C1 segment of cervical spinal cord (tissue), 14 donors: ENCODE measurements around the gene HBZ.
"Not testable (repeated sequence)": the region's sequence is repeated elsewhere in the genome, so short reads cannot be mapped to it uniquely, and the experiment has no call there.

ENCODE experiments used
- DNase-seq, 14 donors: peaks; one replicate each; lab custom pipeline; 2025; lab: John Stamatoyannopoulos, UW

The HBZ gene

DNA sequence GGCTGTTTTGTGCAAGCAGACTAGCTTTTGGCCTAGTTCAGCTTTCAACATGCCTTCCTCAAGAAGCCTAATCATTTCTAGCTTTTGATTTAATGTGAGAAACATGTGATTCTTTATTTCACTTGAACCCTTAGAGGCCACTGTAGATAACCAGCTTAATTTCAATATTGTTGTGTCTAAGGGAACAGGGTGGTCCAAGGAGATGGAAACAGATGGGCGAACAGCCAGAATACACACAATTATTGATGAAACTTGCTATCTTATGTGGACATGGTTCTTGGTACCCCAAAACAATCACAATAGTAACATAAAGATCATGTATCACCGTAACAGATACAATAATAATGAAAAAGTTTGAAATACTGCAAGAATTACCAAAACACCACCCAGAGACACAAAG lies 18.7 kb upstream of the HBZ start:
- no peak for DNase-seq

DNA sequence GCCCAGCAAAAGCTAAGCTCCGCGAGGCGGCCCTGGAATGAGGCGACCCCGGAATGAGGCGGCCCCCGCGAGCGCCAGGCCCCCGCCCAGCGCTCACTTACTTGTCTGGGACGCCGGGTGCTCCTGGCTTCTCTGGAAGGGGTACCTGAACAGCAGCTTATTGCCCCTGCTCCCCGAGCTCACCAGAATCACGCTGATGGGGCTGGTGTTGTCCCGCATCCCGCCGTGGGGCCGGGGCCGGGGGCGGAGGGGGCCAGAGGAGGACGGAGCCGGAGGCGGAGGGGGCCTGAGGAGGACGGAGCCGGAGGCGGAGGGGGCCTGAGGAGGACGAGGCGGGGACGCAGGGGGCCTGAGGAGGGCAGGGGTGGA lies 14.4 kb upstream of the HBZ start:
- DNase-seq, result peak in 1 of 14 donors; percentile 29

DNA sequence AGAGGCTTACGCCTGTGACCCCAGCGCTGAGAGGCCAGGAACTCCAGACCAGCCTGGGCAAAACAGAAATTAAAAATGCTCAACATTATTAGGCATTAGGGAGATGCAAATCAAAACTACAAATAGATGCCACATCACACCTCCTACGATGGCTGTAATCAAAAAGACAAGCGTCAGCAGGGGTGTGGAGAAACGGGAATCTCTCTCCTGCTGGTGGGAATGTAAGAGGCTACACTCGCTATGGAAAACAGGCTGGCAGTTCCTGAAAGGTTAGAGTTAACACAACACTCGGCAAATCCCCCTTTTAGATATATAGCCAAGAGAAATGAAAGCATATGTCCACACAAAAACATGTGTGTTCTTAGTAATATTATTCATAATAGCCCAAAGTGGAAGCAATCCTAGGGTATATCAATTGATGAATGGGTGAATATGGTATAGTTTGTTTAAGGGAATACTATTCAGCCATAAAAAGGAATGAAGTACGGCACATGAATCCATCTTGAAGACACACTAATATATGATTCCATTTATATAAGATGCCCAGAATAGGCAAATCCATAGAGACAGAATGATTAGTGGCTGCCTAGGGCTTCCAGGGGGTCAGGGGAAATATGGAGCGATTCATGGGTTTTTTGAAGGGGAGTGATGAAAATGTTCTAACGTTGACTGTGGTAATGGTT lies 12.1 kb upstream of the HBZ start:
- no peak for DNase-seq

DNA sequence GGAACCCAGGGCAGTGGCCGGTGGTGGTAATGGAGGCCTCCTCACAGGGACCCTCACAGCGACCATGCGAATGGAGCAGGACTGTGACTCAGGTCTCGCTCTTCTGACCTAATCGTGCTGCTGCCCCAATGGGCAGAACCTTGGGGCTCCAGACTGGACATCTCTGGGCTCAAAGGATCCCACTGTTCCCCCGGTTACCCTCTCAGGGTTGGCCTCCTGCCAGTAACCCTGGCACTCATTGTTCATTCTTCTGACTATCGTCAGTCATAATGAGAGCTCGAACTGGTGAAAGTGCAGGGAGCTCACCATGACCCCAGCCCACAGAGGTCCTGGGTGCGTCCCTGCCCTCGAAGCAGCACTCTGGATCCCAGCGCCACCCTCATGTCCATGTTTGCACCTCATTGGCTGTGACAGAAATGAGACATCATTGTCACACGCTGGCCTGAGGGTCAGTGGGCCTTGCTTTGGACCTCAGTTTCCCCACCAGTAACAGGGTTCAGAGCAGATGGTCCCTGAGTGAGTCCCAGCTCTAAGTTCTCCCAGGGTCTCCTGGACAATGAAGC lies 10.0 kb upstream of the HBZ start:
- DNase-seq, result peak in 5 of 14 donors; percentile 5 to 31 (median 15)

DNA sequence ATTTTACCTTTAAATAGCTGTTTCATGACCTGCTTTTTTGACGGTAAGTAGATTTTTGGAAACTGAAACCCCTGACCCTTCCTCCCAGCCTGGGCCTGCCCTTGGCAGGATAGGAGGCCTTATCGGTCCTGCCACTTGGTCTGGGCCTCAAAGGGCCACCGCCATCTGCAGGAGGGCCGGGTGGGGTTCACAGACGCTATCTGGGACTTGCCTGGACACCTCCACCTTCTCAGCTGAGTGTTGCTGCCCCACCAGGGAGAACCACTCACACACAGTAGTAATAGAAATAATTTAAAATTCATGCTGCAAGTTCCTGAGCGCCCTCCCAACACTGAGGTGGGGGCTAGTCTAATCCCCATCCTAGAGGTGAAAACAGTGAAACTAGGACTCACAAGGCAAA lies 9.4 kb upstream of the HBZ start:
- no peak for DNase-seq

DNA sequence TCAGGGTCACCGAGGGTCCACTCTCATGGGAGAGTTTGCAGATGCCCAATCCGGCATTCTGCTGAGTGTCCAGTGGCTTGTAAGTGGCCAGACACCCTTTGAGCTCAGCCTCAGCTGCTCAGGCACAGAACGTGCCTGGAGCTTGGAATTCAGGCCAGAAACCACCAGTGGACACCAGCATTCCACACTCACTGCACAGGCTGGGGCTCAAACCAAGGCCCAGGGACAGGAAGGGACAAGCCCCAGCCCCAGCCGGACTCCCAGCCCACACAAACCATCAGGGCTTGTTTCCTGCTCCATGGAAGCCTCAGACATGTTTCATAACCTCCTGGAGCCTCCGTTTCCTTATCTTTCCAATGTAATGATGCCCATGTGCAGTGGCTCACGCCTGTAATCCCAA lies 9.0 kb upstream of the HBZ start:
- no peak for DNase-seq

DNA sequence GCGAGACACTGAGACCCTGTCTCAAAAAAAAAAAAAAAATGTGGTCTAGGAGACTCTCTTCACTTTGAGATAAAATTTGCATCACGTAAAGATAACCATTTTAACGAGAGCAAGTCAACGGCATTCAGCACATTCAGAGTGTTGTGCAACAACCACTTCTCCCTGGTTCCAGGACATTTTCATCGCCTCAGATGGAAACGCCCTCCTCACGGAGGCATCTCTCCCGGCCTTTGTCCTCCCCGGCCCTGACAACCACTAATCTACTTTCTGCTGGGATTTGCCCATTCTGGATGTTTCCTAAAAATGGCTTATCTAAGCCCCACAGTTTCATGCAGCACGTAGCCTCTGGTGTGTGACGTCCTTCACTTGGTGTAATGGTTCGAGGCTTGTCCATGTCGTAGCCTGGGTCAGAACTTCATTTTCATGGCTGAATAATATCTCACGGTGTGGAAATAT lies 7.6 kb upstream of the HBZ start:
- DNase-seq, result no peak

DNA sequence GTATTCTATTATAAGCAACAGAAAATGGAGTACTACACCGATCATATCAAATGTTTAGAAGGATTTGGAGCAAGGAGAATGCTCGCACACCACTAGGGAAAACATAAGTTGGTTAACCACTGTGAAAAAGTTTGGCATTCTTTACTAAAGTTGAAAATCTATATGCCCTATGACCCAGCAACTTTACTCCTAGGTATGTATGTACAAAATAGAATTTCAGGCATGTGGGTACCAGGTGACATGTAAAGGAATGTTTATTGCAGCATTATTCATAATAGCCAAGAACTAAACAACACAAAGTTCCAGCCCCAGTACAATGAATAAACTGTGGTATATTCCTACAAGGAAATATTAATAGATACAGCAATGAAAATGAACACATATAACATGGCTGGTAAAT lies 5.8 kb upstream of the HBZ start:
- no peak for DNase-seq

DNA sequence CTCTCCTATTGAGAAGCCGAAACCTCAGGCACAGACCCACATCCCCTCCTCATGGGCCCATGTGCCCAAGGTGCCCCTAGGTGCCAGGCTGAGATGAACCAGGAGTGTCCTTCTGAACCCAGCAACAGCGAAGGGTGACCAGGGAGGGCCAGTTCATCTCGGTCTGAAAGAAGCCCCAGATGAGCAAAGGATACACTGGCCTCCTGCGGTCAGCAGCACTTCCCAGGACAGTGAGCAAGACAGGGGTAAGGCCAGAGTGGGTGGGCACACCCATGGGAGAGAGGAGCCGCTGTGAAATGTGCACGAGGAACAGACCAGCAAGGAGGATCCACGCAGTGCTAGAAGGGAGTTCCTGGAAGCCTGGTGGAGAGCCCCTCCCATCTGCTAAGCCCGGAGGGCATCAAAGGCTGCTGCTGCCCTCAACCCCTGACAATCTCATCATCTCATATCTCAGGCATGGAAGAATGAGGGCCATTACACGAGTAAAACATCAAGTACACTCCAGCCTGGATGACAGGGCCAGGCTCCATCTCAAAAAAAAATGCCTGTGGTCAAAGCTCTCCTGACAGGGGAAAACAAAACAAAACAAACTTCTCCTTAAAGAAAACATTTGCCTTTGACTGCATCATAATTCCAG lies 3.3 kb upstream of the HBZ start:
- DNase-seq, result no peak

DNA sequence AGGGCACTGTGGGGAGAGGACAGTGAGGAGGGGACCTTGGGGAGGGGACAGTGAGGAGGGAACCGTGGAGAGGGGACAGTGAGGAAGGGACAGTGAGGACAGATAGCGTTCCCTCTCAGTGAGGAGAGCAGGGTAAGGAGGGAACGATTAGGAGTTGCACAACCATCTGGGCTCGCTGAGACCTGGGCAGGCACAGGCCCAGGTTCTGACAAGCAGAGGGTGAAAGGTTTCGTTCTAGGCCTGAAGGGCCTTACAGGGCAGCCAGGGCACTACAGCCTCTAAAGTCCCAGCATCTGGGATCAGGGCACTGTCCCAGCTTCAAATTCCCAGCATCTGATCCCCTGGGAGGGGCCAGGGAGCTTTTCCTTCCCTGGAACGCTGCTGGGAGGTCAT lies 681 bp downstream of the HBZ start:
- DNase-seq, result not testable (repeated sequence)

DNA sequence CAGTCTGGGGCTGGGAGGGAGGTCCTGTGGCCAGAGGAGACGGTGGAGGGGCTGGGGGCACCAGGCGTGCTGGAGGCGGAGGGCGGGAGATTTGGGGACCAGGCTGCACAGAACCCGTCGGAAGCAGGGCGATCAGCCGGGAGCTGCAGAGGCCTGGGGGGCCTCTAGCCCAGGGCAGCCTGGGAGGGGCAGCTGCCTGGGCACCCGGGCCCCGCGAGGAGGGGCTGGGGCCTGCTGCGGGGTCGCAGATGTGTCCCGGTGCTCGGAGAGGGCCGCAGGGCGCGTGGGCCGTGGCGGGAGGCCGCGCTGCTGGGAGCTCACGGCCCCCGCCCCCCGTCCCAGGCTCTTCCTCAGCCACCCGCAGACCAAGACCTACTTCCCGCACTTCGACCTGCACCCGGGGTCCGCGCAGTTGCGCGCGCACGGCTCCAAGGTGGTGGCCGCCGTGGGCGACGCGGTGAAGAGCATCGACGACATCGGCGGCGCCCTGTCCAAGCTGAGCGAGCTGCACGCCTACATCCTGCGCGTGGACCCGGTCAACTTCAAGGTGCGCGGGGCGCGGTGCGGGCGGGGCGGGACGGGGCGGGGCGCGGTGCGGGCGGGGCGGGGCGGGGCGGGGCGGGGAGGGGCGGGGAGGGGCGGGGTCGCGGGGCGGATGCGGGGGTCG lies 1.2 kb downstream of the HBZ start:
- DNase-seq, result not testable (repeated sequence)

DNA sequence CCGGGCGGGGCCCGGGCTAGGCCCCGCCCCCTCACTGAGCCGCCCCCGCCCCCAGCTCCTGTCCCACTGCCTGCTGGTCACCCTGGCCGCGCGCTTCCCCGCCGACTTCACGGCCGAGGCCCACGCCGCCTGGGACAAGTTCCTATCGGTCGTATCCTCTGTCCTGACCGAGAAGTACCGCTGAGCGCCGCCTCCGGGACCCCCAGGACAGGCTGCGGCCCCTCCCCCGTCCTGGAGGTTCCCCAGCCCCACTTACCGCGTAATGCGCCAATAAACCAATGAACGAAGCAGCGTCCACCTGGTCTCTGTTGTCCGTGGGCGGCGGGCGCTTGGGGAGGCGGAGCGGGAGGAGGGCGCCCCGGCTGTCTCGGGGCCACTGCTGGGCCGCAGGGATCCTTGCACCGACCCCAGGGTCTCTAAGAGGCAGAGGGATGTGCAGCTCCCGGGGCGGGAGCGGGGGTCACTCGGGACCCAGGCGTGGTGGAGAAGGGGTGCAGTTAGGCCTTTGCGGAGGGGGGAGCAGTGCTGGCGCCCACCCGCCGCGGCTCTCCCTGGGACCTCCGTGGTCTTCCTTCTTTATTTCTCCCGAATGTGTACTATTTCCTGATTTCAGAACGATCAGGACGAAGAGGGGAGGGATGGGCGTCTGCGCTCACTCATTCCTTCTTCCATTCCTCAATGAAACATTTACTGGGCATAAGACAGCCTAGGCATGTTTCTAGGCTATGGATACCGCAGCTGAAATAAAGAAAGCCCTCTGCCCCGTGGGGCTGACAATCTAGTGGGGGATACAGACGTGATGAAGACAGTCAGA lies 2.0 kb downstream of the HBZ start:
- DNase-seq, result no peak

DNA sequence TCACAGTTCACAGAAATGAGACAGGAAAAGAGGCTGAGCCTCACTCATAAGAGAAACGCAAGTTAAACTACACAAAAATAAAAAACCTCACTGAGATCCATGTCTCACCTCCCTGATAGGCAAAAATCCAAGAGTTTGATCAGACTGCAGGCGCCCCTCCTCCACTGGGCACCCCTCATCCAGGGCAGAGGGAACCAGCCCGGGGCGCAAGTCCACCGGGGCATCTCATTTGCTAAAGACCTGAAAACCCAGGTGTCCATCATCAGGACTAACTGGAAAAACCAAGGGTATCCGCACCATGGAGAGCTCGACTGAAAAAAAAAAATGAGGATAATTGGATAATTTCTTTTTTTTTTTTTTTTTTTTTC lies 2.6 kb downstream of the HBZ start:
- DNase-seq, result no peak

DNA sequence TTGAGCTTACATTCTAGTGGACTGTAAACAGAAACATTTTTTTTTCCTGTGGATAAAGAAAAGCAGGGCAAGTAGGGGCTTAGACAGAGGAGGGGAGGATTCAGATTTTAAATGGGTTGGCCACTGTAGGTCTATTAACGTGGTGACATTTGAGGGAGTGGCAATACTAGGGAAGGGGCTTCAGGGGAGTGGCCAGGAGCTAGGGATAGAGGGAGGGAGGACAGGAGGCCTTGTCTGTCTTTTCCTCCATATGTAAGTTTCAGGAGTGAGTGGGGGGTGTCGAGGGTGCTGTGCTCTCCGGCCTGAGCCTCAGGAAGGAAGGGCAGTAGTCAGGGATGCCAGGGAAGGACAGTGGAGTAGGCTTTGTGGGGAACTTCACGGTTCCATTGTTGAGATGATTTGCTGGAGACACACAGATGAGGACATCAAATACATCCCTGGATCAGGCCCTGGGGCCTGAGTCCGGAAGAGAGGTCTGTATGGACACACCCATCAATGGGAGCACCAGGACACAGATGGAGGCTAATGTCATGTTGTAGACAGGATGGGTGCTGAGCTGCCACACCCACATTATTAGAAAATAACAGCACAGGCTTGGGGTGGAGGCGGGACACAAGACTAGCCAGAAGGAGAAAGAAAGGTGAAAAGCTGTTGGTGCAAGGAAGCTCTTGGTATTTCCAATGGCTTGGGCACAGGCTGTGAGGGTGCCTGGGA lies 6.8 kb downstream of the HBZ start:
- DNase-seq, result no peak

DNA sequence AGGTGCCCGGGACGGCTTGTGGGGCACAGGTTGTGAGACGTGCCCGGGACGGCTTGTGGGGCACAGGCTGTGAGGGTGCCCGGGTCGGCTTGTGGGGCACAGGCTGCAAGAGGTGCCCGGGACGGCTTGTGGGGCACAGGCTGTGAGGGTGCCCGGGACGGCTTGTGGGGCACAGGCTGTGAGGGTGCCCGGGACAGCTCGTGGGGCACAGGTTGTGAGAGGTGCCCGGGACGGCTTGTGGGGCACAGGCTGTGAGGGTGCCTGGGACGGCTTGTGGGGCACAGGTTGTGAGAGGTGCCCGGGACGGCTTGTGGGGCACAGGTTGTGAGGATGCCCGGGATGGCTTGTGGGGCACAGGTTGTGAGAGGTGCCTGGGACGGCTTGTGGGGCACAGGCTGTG lies 7.8 kb downstream of the HBZ start:
- DNase-seq, result not testable (repeated sequence)

DNA sequence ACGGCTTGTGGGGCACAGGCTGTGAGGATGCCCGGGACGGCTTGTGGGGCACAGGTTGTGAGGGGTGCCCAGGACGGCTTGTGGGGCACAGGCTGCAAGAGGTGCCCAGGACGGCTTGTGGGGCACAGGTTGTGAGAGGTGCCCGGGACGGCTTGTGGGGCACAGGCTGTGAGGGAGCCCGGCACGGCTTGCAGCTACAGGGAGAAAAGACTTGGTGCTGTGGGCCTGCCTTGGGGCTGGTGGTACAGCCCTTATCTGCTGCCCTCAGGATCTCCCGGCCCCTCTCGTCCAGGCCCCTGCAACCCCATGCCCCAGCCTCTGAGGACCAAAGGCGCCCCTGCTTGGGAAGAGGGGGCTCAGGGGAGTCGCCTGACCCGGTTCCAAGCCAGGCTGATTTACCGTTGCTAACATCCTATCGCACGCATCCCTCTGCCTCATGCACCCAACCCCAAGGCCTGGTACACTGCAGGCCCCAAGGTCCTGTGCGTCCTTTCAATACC lies 8.3 kb downstream of the HBZ start:
- DNase-seq, result no peak

DNA sequence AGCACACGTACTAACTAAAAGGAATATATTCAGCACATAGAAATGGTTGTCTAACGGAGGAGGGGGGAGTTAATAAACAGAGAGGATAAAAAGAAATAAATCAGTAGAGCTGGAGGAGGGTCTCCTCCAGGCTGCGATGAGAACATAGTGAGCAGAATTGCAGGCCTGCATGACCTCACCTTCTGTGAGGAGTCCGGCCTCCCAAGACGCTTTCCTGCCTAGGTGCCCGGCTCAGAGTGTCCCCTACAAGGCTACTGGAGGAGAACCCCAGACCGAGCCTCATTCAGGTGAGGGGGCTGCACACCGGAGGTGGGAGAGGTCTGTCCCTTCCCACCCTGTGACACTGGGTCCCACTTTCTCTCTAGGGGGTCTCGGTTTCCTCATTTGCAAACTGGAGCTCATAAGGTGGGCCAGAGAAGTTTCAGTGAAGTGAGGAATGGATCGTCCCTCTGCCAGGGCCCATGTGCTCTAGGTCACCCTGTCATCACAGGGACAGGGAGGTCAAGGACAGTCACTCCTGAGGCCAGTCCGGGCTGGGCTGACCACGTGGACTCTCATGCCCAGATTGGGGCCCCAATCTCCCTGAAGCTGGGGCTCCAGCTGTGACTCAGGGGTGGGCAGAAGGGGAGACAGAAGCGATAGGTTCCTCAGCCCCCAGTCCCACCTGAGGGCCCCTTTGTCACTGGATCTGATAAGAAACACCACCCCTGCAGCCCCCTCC lies 10.0 kb downstream of the HBZ start:
- DNase-seq, result no peak

DNA sequence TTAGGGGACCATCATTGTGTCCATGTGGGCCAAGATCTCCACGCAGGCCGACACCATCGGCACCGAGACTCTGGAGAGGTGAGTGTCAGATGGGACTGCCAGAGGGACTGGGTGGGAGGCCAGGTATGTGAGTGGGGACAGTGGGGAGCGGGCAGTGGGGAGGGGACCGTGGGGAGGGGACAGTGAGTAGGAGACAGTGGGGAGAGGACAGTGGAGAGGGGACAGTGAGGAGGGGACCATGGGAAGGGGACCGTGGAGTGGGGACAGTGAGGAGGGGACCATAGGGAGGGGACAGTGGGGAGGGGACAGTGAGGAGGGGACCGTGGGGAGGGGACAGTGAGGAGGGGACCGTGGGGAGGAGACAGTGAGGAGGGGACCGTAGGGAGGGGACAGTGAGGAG lies 10.7 kb downstream of the HBZ start:
- not testable (repeated sequence) for DNase-seq

DNA sequence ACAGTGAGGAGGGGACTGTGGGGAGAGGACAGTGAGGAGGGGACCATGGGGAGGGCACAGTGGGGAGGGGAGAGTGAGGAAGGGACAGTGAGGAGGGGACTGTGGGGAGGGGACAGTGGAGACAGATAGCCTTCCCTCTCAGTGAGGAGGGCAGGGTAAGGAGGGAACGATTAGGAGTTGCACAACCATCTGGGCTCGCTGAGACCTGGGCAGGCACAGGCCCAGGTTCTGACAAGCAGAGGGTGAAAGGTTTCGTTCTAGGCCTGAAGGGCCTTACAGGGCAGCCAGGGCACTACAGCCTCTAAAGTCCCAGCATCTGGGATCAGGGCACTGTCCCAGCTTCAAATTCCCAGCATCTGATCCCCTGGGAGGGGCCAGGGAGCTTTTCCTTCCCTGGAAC lies 11.3 kb downstream of the HBZ start:
- not testable (repeated sequence) for DNase-seq

DNA sequence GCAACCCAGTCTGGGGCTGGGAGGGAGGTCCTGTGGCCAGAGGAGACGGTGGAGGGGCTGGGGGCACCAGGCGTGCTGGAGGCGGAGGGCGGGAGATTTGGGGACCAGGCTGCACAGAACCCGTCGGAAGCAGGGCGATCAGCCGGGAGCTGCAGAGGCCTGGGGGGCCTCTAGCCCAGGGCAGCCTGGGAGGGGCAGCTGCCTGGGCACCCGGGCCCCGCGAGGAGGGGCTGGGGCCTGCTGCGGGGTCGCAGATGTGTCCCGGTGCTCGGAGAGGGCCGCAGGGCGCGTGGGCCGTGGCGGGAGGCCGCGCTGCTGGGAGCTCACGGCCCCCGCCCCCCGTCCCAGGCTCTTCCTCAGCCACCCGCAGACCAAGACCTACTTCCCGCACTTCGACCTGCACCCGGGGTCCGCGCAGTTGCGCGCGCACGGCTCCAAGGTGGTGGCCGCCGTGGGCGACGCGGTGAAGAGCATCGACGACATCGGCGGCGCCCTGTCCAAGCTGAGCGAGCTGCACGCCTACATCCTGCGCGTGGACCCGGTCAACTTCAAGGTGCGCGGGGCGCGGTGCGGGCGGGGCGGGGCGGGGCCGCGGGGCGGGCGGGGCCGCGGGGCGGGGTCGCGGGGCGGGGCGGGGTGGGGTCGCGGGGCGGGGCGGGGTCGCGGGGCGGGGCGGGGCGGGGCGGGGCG lies 11.8 kb downstream of the HBZ start:
- not testable (repeated sequence) for DNase-seq
